ENCODE data around the gene RHOH. TPM values are rescaled to one million over a fixed set of nuclear protein-coding genes. Genes with fewer than 3 reads are reported as not detected.
"Not testable (repeated sequence)": the region's sequence is repeated elsewhere in the genome, so short reads cannot be mapped to it uniquely, and the experiment has no call there.

Gene RHOH
- total RNA-seq, 1 experiment from 2014 or later: not detected

- no peak overlapping the region for H3K4me3 ChIP-seq
- no peaks in the 10 kb centered on the region for H3K36me3 ChIP-seq
- DNase-seq (ENCODE audit: low read depth in 1 of 2, low spot score in 2 of 2): no peak
- peaks cover 7% of the 10 kb centered on the region for H3K4me1 ChIP-seq (replicated peaks)
- no peak overlapping the region for H3K27ac ChIP-seq
- H3K9me3 ChIP-seq (replicated peaks): no peaks in the 10 kb centered on the region
- no peaks in the 10 kb centered on the region for H3K27me3 ChIP-seq (replicated peaks)
Measured at GRCh38 chr4:40281913-40282312, 85.1 kb downstream of the RHOH start.

- not testable (repeated sequence) for H3K27ac ChIP-seq; H3K4me1 ChIP-seq (replicated peaks); H3K9me3 ChIP-seq (replicated peaks); H3K36me3 ChIP-seq; DNase-seq (ENCODE audit: low read depth in 1 of 2, low spot score in 2 of 2); H3K27me3 ChIP-seq (replicated peaks); H3K4me3 ChIP-seq
Measured at GRCh38 chr4:40282857-40283256, 86.0 kb downstream of the RHOH start.

GRCh38 chr4:40283413-40283812 lies 86.6 kb downstream of the RHOH start:
- no peak overlapping the region for H3K4me3 ChIP-seq
- H3K4me1 ChIP-seq (replicated peaks): peaks cover 7% of the 10 kb centered on the region
- no peaks in the 10 kb centered on the region for H3K27me3 ChIP-seq (replicated peaks)
- H3K9me3 ChIP-seq (replicated peaks): no peaks in the 10 kb centered on the region
- no peak overlapping the region for H3K27ac ChIP-seq
- no peak for DNase-seq (ENCODE audit: low read depth in 1 of 2, low spot score in 2 of 2)
- no peaks in the 10 kb centered on the region for H3K36me3 ChIP-seq

- Histone ChIP-seq H3K27me3 (replicated peaks) (no peaks in the 10 kb centered on the region), H3K4me3 (no peak overlapping the region), H3K9me3 (replicated peaks) (no peaks in the 10 kb centered on the region), H3K36me3 (no peaks in the 10 kb centered on the region), H3K4me1 (replicated peaks) (peaks cover 7% of the 10 kb centered on the region), H3K27ac (peak overlapping the region; percentile 28; the same call in 1 of the 2 replicates)
- DNase-seq (ENCODE audit: low read depth in 1 of 2, low spot score in 2 of 2): peak; percentile 38 to 67
Measured at GRCh38 chr4:40283968-40284367, 87.1 kb downstream of the RHOH start.

- Histone ChIP-seq H3K27ac (no peak overlapping the region), H3K27me3 (replicated peaks) (no peaks in the 10 kb centered on the region), H3K4me1 (replicated peaks) (peaks cover 7% of the 10 kb centered on the region), H3K9me3 (replicated peaks) (no peaks in the 10 kb centered on the region), H3K36me3 (no peaks in the 10 kb centered on the region), H3K4me3 (no peak overlapping the region)
- no peak for DNase-seq (ENCODE audit: low read depth in 1 of 2, low spot score in 2 of 2)
Measured at GRCh38 chr4:40285692-40286091, 88.9 kb downstream of the RHOH start.

GRCh38 chr4:40288566-40288965 lies 91.7 kb downstream of the RHOH start:
- Histone ChIP-seq H3K36me3 (no peaks in the 10 kb centered on the region), H3K9me3 (replicated peaks) (no peaks in the 10 kb centered on the region), H3K4me1 (replicated peaks) (peaks cover 6% of the 10 kb centered on the region), H3K4me3 (no peak overlapping the region), H3K27me3 (replicated peaks) (no peaks in the 10 kb centered on the region), H3K27ac (no peak overlapping the region)
- DNase-seq (ENCODE audit: low read depth in 1 of 2, low spot score in 2 of 2): no peak

- Histone ChIP-seq H3K4me3 (no peak overlapping the region), H3K9me3 (replicated peaks) (no peaks in the 10 kb centered on the region), H3K27ac (no peak overlapping the region), H3K36me3 (no peaks in the 10 kb centered on the region), H3K27me3 (replicated peaks) (no peaks in the 10 kb centered on the region), H3K4me1 (replicated peaks) (no peaks in the 10 kb centered on the region)
- no peak for DNase-seq (ENCODE audit: low read depth in 1 of 2, low spot score in 2 of 2)
Measured at GRCh38 chr4:40289366-40290188, 92.7 kb downstream of the RHOH start.

GRCh38 chr4:40290611-40291186 lies 93.9 kb downstream of the RHOH start:
- H3K27me3 ChIP-seq (replicated peaks); H3K36me3 ChIP-seq; H3K9me3 ChIP-seq (replicated peaks); H3K4me1 ChIP-seq (replicated peaks); H3K27ac ChIP-seq; H3K4me3 ChIP-seq; DNase-seq (ENCODE audit: low read depth in 1 of 2, low spot score in 2 of 2): not testable (repeated sequence)

- H3K27me3 ChIP-seq (replicated peaks): no peaks in the 10 kb centered on the region
- no peak for DNase-seq (ENCODE audit: low read depth in 1 of 2, low spot score in 2 of 2)
Measured at GRCh38 chr4:40292313-40292759, 95.5 kb downstream of the RHOH start.

GRCh38 chr4:40294339-40294738 lies 97.5 kb downstream of the RHOH start:
- Histone ChIP-seq H3K9me3 (replicated peaks) (no peaks in the 10 kb centered on the region), H3K4me1 (replicated peaks) (no peaks in the 10 kb centered on the region), H3K36me3 (no peaks in the 10 kb centered on the region), H3K4me3 (no peak overlapping the region), H3K27me3 (replicated peaks) (no peaks in the 10 kb centered on the region), H3K27ac (no peak overlapping the region)
- DNase-seq (ENCODE audit: low read depth in 1 of 2, low spot score in 2 of 2): no peak

More at GRCh38 chr4:40292313-40292759, 95.5 kb downstream of the RHOH start:
- H3K36me3 ChIP-seq: no peaks in the 10 kb centered on the region
- no peaks in the 10 kb centered on the region for H3K4me1 ChIP-seq (replicated peaks)
- no peaks in the 10 kb centered on the region for H3K9me3 ChIP-seq (replicated peaks)
- H3K27ac ChIP-seq: no peak overlapping the region
- no peak overlapping the region for H3K4me3 ChIP-seq

GRCh38 chr4:40295030-40295429 lies 98.2 kb downstream of the RHOH start:
- H3K27me3 ChIP-seq (replicated peaks); DNase-seq (ENCODE audit: low read depth in 1 of 2, low spot score in 2 of 2); H3K27ac ChIP-seq; H3K4me3 ChIP-seq; H3K4me1 ChIP-seq (replicated peaks); H3K36me3 ChIP-seq; H3K9me3 ChIP-seq (replicated peaks): not testable (repeated sequence)

GRCh38 chr4:40295572-40295971 lies 98.7 kb downstream of the RHOH start:
- H3K27ac ChIP-seq: no peak overlapping the region
- no peak for DNase-seq (ENCODE audit: low read depth in 1 of 2, low spot score in 2 of 2)
- no peaks in the 10 kb centered on the region for H3K4me1 ChIP-seq (replicated peaks)
- H3K9me3 ChIP-seq (replicated peaks): no peaks in the 10 kb centered on the region
- no peak overlapping the region for H3K4me3 ChIP-seq
- H3K27me3 ChIP-seq (replicated peaks): no peaks in the 10 kb centered on the region
- H3K36me3 ChIP-seq: no peaks in the 10 kb centered on the region

Measured in SJSA1 (cell line).